NOMO-1 (cell line): ENCODE data around the gene PRKD2.
A peak's percentile ranks its signal among the peaks of the same experiment; 100 is the strongest.
"Not testable (repeated sequence)": the region's sequence is repeated elsewhere in the genome, so short reads cannot be mapped to it uniquely, and the experiment has no call there.

Experiments used
- DNase-seq, 2 experiments: peaks; one replicate each; lab custom pipeline; 2025; ENCODE audit not compliant: unreplicated experiment in 2 of 2; lab: John Stamatoyannopoulos, UW

PRKD2 gene

GRCh38 chr19:46717034-46717715 is at the start of gene PRKD2:
PRKD2 (minus strand) TSS chr19:46717114; CDS start chr19:46716370, 744 bp downstream.
- peak; percentile 57 to 68 for DNase-seq

GRCh38 chr19:46764817-46765291 is 47.9 kb upstream of the PRKD2 start:
- no peak for DNase-seq

GRCh38 chr19:46762245-46762890 is 45.5 kb upstream of the PRKD2 start:
- no peak for DNase-seq

GRCh38 chr19:46761418-46761831 is 44.5 kb upstream of the PRKD2 start:
- DNase-seq: no peak

- DNase-seq: not testable (repeated sequence)
Observed at GRCh38 chr19:46760897-46761296, 44.0 kb upstream of the PRKD2 start.

GRCh38 chr19:46760363-46760762 is 43.4 kb upstream of the PRKD2 start:
- DNase-seq: no peak

- no peak for DNase-seq
Observed at GRCh38 chr19:46759817-46760333, 43.0 kb upstream of the PRKD2 start.

GRCh38 chr19:46759206-46759605 is 42.3 kb upstream of the PRKD2 start:
- no peak for DNase-seq

GRCh38 chr19:46756544-46756888 is 39.6 kb upstream of the PRKD2 start:
- DNase-seq: no peak

GRCh38 chr19:46755853-46756543 is 39.1 kb upstream of the PRKD2 start:
- no peak for DNase-seq

GRCh38 chr19:46755077-46755852 is 38.4 kb upstream of the PRKD2 start:
- no peak for DNase-seq

- DNase-seq: peak; percentile 66 to 72
Observed at GRCh38 chr19:46753420-46754155, 36.7 kb upstream of the PRKD2 start.

- peak; percentile 11 to 64 for DNase-seq
Observed at GRCh38 chr19:46748325-46749109, 31.6 kb upstream of the PRKD2 start.

GRCh38 chr19:46746281-46747057 is 29.6 kb upstream of the PRKD2 start, which contains the start of gene STRN4:
STRN4 (minus strand) TSS chr19:46746450; CDS start chr19:46746430, 20 bp downstream.
- DNase-seq: peak in 1 of 2 experiments; percentile 29

GRCh38 chr19:46745521-46746280 is 28.8 kb upstream of the PRKD2 start, which contains the start of gene FKRP:
FKRP (plus strand) TSS chr19:46746057; CDS start chr19:46755451, 9,394 bp downstream.
- no peak for DNase-seq

GRCh38 chr19:46745030-46745429 is 28.1 kb upstream of the PRKD2 start:
- DNase-seq: no peak

GRCh38 chr19:46744005-46744691 is 27.2 kb upstream of the PRKD2 start:
- DNase-seq: no peak
